ENCODE measurements around the gene ATXN7L3. TPM values are rescaled to one million over a fixed set of nuclear protein-coding genes. Genes with fewer than 3 reads are reported as not detected.

The ATXN7L3 gene
- total and polyA plus RNA-seq, 10 of the 15 experiments (the other 5 are each of a cell fraction or from before 2014, with no cell fraction given) = 0.71 to 78.7 (median 32.7) TPM

- TF ChIP-seq E2F8 (IDR thresholded peaks at IDR 0.05; ENCODE audit: low read depth, partially characterized antibody) = no peak
Observed at GRCh38 chr17:44232061-44232460, 32.4 kb upstream of the ATXN7L3 start (continued).

- no TSS peak for BruUV-seq (replicated peaks)
- Histone ChIP-seq H3K4me1 (ENCODE audit: control insufficient read depth, insufficient read depth, low read length) (peaks cover 5% of the 10 kb centered on the region; the same call in 1 of the 2 replicates), H4K20me1 (ENCODE audit: control insufficient read depth, insufficient read depth) (no peaks in the 10 kb centered on the region), H3K27me3 (replicated peaks in 1 of 2; ENCODE audit: control insufficient read depth in 2 of 2, insufficient read depth in 2 of 2, low read length in 1 of 2) (no peaks in the 10 kb centered on the region), H3K4me2 (ENCODE audit: control insufficient read depth, insufficient read depth) (no peak overlapping the region), H3K9me3 (replicated peaks; ENCODE audit: control insufficient read depth, insufficient read depth, low read length) (no peaks in the 10 kb centered on the region), H3K4me3 (no peak overlapping the region), H3K79me2 (ENCODE audit: control insufficient read depth, insufficient read depth, low read length) (no peaks in the 10 kb centered on the region), H2AFZ (ENCODE audit: control insufficient read depth, low read depth, low read length) (no peak overlapping the region), H3K36me3 (ENCODE audit: control insufficient read depth in 2 of 2, insufficient read depth in 2 of 2, low read length in 1 of 2) (no peaks in the 10 kb centered on the region), H3K9ac (ENCODE audit: control insufficient read depth, insufficient read depth, low read length) (no peak overlapping the region), H3K27ac (ENCODE audit: control insufficient read depth, insufficient read depth) (no peak overlapping the region)
- in situ Hi-C loops (cut with MboI) (no loop called here), intact Hi-C loops (cut with micrococcal nuclease; ENCODE audit: unreplicated experiment) (no loop called here)
- ChIA-PET RAD21 (ENCODE audit: unreplicated experiment) (no interaction called here), SMC1A (ENCODE audit: uncharacterized antibody, unreplicated experiment) (interaction anchor here (1.2 kb wide), 1 partner anchor 8 kb away, joined by 5 read pairs; no protein-coding TSS in a partner anchor), POLR2A (no interaction called here), CTCF (interaction anchor here (1.3 kb wide), 1 partner anchor 8 kb away, joined by 5 read pairs; no protein-coding TSS in a partner anchor)
- no peak for FAIRE-seq
- 81% methylated on average over 9 of the region's 9 CpGs for WGBS (ENCODE audit: insufficient coverage, insufficient replicate concordance, low lambda C conversion rate, missing lambda C conversion rate)
- ATAC-seq = no peak
- no peak for DNase-seq (ENCODE audit: low read depth, low spot score)
- TF ChIP-seq FOXK2 (IDR thresholded peaks at IDR 0.05) (no peak), POLR2AphosphoS2 (IDR thresholded peaks at IDR 0.05; ENCODE audit: low read depth, low read length) (no peak), ZZZ3 (IDR thresholded peaks at IDR 0.05; ENCODE audit: control insufficient read depth, insufficient read length, low read depth) (no peak), SMARCA5 (IDR thresholded peaks at IDR 0.05) (no peak), PRDM15 (CRISPR knock-in tag; IDR thresholded peaks at IDR 0.05) (no peak), ZNF592 (IDR thresholded peaks at IDR 0.05) (no peak), NBN (IDR thresholded peaks at IDR 0.05) (no peak)
Observed at GRCh38 chr17:44230140-44230539, 30.5 kb upstream of the ATXN7L3 start.
